Stimulated activated CD8-positive, alpha-beta memory T cell treated with anti-CD3 and anti-CD28 coated beads, Interleukin-12 subunit alpha, Interleukin-12 subunit beta, amount 100 ng/mL, for 24 hours (primary cell): ENCODE data around the gene MS4A6E.
A peak's percentile ranks its signal among the peaks of the same experiment; 100 is the strongest.
"Not testable (repeated sequence)": the region's sequence is repeated elsewhere in the genome, so short reads cannot be mapped to it uniquely, and the experiment has no call there.

ENCODE experiments used
- DNase-seq: peaks from one replicate; pipeline ENCODE4 v3.0.0-alpha.2; 2020; ENCODE audit errors: extremely low read depth

The MS4A6E gene, protein sequence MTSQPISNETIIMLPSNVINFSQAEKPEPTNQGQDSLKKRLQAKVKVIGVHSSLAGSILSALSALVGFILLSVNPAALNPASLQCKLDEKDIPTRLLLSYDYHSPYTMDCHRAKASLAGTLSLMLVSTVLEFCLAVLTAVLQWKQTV

DNA sequence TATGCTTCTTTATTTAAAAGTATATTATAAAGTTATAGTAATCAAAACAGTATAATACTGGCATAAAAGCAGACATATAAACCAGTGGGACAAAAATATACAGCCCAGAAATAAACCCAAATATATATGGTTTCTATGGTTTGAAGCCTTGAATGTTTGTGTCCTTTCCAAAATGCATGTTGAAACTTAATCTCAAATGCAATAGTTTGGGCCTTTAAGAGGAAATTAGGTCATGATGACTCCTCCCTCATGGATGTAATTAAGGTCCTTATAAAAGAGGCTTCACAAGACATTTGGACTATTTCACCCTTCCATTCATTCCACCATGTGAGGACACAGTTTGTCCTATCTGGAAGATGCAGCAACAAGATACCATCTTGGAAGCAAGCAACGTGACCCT lies at the start of gene MS4A6E:
Gene MS4A6E (plus strand): TSS at position 301 of the 400 bp plus-strand sequence. CDS start 7,641 bp downstream, outside the sequence.
- DNase-seq, result no peak

DNA sequence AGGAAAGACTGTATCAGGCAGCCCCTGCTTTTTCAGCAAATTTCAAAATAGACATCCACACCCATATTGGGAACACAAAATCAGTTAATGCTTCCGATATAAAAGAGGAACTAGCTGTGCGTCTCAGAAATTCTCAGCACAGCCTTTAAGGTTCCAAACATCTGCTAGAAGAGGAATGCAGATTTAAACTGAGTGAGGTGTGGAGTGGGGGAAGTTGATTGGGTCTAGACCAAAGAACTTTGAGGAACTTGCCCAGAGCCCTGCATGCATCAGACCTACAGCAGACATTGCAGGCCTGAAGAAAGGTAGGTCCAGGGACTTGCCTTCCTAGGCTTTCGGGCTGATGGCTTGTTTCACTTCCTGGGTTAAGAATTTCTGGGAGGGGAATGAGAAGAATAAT lies 46.6 kb upstream of the MS4A6E start, which contains the start of gene MS4A4A:
Gene MS4A4A (plus strand): TSS at position 255 of the 400 bp plus-strand sequence. CDS start 10 bp downstream, at position 265.
- no peak for DNase-seq

DNA sequence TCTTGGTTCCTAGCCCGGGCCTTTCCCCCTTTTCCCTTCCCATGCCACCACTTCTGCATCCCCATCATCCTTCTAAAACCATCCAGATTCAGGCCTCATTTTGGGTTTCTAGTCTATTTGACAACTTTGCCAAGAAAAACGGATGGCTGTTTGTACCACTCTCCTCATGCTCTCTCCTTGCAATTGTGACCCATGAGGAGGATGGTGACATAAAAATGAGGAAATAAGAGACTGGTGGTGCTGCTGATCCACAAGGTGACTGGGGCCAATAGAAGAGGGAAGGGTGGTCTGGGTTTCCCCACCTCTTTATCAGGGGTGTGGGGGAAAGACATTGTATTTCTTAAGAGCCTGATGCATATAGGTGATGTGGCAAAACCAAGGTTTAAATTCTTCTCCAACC lies 45.6 kb upstream of the MS4A6E start:
- no peak for DNase-seq

DNA sequence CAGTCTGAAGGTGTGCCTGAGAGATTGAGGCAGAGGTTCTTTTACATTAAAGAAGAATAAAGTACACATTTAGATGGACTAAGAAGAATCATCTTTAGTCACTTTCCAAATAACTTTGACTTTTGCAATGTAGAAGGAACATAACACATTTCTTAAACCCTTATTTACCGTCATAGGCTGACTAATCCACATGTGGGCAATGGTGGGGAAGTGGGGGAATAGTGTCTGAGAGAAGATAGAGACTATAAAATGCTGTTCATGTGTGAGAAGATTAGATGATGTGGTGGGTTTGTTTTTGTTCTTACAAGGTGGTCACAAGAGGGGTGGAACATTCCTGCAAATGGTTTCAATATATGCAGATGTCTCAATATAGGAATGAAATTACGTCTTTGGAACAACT lies 44.8 kb upstream of the MS4A6E start:
- DNase-seq, result no peak

DNA sequence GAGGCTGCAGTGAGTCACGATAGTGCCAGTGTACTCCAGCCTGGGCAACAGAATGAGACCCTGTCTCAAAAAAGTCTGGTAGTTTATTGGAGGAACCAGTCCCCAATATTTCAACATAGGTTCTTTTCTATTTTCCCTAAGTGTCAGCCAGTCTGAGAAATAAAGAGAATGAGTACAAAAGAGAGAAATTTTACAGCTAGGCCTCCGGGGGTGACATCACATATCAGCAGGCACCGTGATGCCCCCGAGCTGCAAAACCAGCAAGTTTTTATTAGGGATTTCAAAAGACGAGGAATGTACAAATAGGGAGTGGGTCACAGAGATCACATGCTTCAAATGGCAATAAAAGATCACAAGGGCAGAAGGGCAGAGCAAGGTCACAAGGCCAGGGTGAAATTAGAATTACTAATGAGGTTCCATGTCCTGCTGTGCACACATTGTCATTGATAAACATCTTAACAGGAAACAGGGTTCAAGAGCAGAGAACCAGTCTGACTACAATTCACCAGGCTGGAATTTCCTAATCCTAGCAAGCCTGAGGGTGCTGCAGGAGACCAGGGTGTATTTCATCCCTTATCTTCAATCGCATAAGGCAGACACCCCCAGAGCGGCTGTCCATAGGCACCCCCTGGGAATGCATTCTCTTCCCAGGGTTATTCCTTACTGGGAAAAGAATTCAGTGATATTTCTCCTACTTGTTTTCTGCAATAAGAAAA lies 41.5 kb upstream of the MS4A6E start:
- not testable (repeated sequence) for DNase-seq

DNA sequence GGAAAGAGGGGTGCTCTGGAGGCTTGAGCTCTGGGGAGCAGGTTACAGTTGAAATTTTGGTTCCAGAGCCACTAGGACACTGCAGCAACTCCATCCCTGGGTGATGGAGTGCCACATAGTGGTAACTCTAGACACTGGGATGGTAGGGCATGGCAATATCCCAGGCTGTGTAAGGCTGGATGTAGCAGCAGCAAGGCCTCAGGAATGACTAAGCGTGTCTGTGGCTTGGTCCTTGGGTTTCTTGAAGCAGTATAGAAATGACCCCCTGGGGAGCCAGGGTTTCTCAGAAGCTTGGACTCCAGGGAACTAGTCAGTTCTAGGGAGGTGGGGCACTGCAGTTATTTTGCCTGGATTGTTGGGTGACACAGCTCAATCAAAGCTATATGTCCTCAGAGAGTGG lies 38.5 kb upstream of the MS4A6E start:
- DNase-seq, result no peak

DNA sequence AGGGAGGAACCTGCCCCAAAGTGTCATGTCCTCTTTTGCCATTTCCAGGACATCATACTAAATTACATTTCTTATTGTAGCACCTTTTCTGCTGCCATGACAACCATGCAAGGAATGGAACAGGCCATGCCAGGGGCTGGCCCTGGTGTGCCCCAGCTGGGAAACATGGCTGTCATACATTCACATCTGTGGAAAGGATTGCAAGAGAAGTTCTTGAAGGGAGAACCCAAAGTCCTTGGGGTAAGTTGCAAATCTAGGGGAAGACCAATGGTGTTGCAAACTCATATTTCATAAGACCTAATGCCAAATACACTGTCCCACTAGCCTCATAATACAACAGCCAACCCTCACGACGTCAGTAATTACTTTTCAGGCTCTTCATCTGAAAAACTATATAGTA lies 34.9 kb upstream of the MS4A6E start:
- no peak for DNase-seq

DNA sequence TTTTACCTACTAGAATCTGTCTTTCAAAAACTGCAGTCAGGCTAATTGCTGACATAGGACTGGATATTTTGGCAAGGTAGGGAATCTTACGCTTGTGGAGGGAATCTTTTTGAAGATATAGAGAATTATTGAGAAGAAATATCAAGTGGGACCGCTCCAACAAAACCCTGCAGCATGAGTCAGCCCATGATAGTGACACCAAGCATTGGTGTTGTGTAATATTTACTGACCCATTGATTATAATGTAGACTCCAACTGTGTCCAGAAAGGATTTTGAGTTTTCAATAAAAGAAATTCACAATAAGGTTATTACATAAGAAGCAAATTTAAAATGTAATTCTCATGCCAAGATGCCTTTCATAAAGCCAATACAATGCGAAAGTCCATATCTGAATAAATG lies 25.9 kb upstream of the MS4A6E start:
- no peak for DNase-seq

DNA sequence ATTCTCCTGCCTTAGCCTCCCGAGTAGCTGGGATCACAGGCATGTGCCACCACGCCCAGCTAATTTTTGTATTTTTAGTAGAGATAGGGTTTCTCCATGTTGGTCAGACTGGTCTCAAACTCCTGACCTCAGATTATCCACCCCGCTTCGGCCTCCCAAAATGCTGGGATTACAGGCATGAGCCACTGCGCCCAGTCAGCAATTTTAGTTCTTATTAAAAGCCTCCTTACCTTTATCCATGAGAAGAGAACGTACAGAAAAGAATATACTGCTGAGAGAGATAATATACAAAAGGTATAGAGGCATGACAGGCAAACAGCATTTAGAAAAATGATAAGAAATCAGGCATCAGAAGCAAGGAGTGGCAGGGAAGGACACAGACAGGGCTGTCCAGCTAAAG lies 25.2 kb upstream of the MS4A6E start:
- not testable (repeated sequence) for DNase-seq

DNA sequence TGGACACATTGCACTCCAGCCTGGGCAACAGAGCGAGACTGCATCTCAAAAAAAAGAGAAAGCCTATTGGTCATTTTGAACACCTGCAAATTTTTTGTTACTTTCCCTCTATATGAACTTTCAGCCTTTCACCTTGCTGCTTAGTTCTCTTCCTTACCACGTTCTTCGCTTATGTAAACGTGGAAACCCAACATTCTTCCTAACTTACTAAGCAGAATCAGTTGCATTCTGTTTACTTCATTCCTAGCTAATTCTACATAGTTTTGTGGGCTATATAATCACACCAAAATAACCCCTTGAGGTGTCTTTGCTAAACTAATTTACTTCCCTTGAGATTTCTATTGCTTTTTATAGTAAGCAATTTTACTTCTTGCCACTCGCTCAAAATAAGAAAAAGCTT lies 23.4 kb upstream of the MS4A6E start:
- DNase-seq, result no peak

DNA sequence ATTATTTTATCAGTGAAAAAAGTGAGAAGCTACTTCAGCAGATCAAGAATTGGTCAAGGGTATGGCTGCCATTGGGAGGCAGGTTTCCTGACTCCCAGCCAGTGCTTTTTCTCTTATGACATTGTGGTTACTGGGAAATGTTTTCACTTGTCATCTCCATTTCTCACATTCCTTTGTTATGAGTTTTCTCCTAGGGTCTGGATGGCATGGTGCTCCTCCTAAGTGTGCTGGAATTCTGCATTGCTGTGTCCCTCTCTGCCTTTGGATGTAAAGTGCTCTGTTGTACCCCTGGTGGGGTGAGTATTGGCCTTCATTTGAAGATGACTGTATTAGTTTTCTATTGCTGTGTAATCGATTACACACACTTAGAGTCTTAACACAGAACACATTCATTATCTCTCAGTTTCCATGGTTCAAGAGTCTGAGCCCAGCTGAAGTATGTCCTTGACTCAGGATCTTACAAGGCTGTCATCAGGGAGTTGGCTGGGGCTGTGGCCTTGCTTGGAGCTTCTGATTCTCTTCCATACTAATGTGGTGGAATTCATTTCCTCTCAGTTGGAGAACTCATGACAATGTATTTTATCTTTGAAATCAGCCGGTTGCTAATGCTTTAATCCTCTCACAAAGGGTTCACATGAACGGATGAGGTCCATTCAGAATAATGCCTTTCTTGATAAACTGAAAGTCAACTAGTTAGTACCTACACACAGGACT lies 21.0 kb upstream of the MS4A6E start:
- no peak for DNase-seq

DNA sequence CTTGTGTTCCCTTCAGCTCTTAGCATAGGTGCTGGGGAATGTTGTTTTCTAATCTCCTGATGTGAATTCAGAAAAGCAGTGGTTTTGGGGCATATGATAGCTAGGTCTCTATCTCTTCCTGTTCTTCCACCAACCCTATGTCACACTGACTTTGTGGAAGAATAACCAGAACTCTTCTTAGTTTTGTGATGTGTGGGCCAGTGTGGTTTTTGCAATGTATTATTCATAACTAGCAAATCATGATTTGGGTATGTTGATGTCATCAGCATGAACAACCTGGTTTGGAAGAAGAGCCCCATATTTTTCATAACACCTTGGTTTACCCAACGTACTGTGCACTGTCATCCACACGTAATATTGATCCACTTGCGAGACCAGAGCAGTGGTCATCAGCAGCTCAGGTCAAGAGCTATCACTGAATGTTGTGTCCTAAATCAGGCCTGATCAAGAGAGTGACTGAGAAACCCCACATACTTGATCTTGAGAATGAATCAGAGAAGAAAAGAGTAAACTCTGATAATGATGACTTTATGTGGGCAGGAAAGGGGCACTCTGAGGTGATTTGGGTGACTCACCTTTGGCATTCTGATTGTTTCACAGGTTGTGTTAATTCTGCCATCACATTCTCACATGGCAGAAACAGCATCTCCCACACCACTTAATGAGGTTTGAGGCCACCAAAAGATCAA lies 19.4 kb upstream of the MS4A6E start:
- no peak for DNase-seq

DNA sequence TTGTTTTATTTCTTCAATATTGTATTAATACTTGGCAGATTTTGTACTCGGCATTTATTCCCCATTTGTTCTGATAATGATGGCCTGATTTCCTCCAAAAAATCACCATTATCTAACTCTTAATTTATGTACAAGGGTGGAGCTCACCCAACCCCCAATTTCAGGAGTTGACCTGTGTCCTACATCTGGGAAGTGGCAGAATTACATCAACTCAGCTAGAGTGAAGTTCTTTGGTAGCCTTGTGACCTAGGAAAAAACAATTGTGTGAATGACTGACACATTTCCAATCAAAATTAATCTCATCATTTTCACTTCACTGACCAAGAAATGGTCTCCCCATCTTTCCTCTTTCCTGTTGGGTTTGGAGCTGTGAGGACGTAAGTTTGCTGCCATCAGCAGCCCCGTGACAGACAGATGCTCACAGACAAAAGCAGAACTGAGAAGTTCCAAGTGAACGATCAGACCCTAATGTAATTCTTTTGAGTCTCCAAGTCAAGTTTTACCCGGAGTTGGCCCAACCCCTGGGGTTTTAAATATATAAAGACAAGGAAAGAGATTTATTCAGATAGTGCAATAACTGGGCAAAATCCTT lies 16.6 kb upstream of the MS4A6E start:
- no peak for DNase-seq

DNA sequence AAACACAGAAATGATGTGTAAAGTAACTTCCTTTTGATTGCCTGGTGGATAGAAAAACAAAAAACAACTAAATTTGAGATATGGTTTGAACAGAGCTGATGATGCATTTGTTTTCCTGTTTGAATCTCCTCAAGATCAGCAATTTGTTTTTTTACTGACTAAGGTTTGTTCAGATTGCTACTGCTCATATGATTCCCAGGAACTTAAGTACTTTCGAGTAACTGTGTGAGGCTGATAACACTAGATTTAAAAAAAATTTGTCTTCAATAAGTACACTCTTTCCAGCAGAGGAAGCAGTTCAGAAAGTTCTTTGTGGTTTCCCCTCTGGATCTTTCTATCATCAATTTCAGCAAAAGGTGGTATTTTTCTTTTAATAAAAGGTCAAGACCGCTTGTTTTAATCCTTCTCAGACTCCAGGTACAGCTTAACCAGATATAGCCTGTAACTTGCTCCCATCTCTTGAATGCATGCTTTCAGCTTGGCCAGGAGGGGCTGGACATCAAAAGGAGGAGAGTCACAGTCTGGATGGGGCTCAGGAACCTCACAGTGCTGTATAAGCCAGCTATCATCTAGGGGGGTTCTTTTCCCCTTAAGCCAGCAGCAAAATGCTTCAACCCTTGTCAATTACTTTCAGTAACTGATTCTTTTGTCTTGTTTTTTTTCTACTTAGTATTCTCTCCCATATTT lies 12.3 kb upstream of the MS4A6E start:
- DNase-seq, result no peak

DNA sequence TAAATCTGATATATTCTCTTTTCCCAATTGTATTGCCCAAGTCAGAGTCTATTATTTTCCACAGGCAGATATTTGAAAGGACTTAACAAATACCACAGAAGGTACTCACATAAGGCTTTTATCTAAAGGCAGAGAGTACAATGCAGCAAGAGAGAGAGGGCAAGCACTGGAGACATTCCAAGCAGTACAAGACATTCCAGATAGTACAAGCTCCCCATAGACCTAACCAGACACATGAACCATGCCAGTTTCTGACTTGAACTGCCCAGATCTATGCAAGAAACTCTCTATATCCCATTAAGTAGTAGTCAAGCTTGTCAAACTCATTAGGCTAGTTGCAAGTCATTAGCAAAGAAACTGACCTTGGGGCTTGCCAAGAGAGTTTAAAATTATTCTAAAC lies 11.2 kb upstream of the MS4A6E start:
- no peak for DNase-seq

DNA sequence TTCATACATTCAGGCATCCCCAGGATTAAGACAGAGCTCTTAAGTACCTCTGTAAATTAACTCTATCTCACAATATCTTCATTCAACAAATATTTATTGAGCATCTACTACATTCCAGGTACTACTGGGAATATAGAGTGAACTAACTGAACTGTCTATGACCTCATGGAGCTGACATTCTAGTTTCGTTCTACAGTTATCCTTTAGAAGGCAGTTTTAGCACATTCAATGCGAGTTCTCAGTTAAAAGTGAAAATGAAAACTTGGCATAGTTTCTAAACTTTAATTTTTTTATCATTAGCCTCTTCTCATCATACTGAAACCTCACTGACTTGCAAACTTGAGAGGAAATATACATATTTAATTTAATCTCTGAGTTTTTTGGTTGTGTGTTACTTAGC lies 10.7 kb upstream of the MS4A6E start:
- no peak for DNase-seq

DNA sequence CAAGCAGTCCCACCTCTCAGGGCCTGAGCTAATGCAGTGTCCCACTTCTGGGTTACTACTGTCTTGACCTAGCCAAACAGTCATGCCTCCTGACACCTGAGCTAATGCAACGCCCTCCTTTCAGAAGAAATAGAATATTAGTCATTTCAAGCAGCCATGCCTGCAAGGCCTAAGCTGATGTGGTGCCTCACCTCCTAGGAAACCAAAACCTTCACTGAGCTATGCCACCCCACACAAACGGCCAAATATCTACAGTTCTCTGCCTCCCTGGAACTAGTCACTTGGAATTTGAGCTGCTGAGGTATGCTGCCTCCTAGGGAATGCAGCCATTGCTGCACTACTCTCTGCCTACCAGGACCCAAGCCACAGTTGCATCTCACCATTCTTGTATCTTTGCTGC lies 8.3 kb upstream of the MS4A6E start:
- no peak for DNase-seq

DNA sequence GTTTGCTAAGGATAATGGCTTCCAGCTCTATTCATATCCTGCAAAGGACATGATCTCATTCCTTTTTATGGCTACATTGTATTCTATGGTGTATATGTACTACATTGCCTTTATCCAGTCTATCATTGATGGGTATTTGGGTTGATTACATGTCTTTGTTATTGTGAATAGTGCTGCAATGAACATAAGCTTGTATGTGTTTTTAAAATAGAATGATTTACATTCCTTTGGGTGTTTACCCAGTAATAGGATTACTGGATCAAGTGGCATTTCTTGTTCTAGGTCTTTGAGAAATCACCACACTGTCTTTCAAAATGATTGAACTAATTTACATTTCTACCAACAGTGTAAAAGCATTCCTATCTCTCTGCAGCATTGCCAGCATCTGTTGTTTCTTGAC lies 6.0 kb upstream of the MS4A6E start:
- no peak for DNase-seq

DNA sequence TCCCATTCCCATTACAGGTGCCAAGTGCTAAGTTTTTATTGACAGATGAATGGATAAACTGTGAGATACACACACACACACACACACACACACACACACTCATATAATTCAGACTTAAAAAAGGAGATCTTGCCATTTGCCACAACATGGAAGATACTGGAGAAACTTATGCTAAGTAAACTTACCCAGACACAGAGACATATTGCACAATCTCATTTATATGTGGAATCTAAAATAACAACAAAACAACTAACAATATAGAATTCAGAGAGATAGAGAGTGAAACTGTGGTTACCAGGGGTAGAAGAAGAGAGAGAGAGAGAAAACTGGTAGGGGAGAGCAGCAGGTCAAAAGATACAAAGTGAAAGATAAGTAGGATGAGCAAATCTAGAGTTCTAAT lies 1.4 kb downstream of the MS4A6E start:
- no peak for DNase-seq

DNA sequence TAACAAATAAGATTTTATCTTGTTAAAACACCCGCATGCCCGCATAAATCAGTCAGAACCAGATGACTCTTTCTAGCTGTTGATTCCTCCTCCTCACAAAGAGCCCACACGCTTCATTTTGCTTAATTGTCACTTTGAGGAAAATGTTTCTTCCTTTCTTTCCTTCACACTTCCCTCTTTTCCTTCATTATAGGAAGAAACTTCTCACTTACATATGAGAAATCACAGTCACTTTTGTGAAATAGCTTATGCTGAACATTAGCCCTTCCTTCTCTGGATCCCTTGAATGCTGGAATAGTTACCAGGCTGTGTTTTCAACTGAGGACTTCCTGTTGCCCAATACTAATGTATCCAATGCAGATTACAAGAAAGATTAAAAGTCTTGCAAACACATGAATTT lies 5.8 kb downstream of the MS4A6E start:
- DNase-seq, result no peak

DNA sequence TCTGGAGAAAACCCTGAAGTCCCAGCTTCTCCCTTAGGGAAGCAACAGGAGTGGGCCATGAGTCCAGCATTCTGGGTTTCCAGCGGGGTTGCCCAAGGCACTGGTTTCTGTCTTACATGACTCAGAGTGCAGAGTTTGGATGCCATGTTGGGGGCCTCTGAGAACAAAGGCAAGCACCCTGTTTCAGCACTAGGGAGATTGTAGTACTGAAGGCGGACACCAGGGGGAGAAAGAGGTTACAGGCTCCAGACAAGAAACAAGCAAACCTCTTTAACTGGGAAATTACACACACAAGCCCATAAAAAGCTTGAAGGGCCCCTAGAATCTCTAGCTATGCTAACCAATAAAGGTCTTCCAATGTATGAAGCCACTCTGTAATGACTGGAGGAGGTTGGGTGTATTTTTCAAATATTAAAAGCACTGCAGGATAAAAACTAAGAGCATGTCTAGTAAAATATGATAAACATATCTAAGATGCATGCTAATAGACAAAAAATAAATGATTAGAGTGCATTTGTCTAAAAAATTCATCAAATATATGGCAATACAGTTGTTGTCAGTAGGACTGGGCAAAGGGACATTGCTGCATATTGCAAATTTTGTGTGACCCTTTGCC lies 7.1 kb downstream of the MS4A6E start:
- peak; percentile 11 for DNase-seq
